GM18498 (cell line): ENCODE data around the gene RSRC1.
"Not testable (repeated sequence)": the region's sequence is repeated elsewhere in the genome, so short reads cannot be mapped to it uniquely, and the experiment has no call there.

Experiments used
- ATAC-seq: cut with Tn5 transposase; IDR thresholded peaks from one replicate; pipeline ENCODE4 v1.9.1; 2021; ENCODE audit warnings: mild to moderate bottlenecking, moderate library complexity; ENCODE audit not compliant: unreplicated experiment

The RSRC1 gene

GRCh38 chr3:158509891-158510290 is 400.0 kb downstream of the RSRC1 start:
- no peak for ATAC-seq

GRCh38 chr3:158516729-158517128 is 406.8 kb downstream of the RSRC1 start:
- not testable (repeated sequence) for ATAC-seq

GRCh38 chr3:158519776-158520175 is 409.9 kb downstream of the RSRC1 start:
- no peak for ATAC-seq

GRCh38 chr3:158520433-158520832 is 410.5 kb downstream of the RSRC1 start:
- no peak for ATAC-seq

GRCh38 chr3:158522221-158523136 is 412.6 kb downstream of the RSRC1 start:
- ATAC-seq: no peak

GRCh38 chr3:158528076-158528674 is 418.3 kb downstream of the RSRC1 start:
- no peak for ATAC-seq

GRCh38 chr3:158531334-158531733 is 421.4 kb downstream of the RSRC1 start:
- ATAC-seq: no peak

- peak; percentile 68 for ATAC-seq
Observed at GRCh38 chr3:158532099-158532734, 422.3 kb downstream of the RSRC1 start.

- ATAC-seq: no peak
Observed at GRCh38 chr3:158535918-158536317, 426.0 kb downstream of the RSRC1 start.

GRCh38 chr3:158539414-158540014 is 429.6 kb downstream of the RSRC1 start:
- no peak for ATAC-seq

GRCh38 chr3:158540066-158540465 is 430.2 kb downstream of the RSRC1 start:
- ATAC-seq: no peak

- ATAC-seq: no peak
Observed at GRCh38 chr3:158548691-158549090, 438.8 kb downstream of the RSRC1 start.

- not testable (repeated sequence) for ATAC-seq
Observed at GRCh38 chr3:158549938-158550337, 440.0 kb downstream of the RSRC1 start.

- ATAC-seq: no peak
Observed at GRCh38 chr3:158552124-158552523, 442.2 kb downstream of the RSRC1 start.

- ATAC-seq: no peak
Observed at GRCh38 chr3:158559504-158559903, 449.6 kb downstream of the RSRC1 start.

GRCh38 chr3:158560979-158561378 is 451.1 kb downstream of the RSRC1 start:
- ATAC-seq: no peak

- no peak for ATAC-seq
Observed at GRCh38 chr3:158562674-158563073, 452.8 kb downstream of the RSRC1 start.

GRCh38 chr3:158563076-158563475 is 453.2 kb downstream of the RSRC1 start:
- ATAC-seq: no peak

- ATAC-seq: no peak
Observed at GRCh38 chr3:158565076-158565475, 455.2 kb downstream of the RSRC1 start.

GRCh38 chr3:158568784-158569183 is 458.9 kb downstream of the RSRC1 start:
- no peak for ATAC-seq

- no peak for ATAC-seq
Observed at GRCh38 chr3:158569794-158570193, 459.9 kb downstream of the RSRC1 start.
